MCF 10A (cell line): Measurements from ENCODE around the gene CERS3. TPM values are rescaled to one million over a fixed set of nuclear protein-coding genes. Genes with fewer than 3 reads are reported as not detected.

Experiments
- BruUV-seq: library from RNA; stranded (reverse); fragments of 400-500 nt; replicated peaks from 2 replicates; lab custom pipeline; 2021; lab: Mats Ljungman, UMichigan
- CTCF ChIA-PET: fragments of 300-600 bp; sonication (Branson Sonifier 250); formaldehyde crosslinking; extraction: SDS; loops from one replicate; lab custom pipeline; 2021; ENCODE audit warnings: antibody characterized with exemption, inconsistent platforms; lab: Yijun Ruan, JAX
- POLR2A ChIA-PET: fragments of 300-600, 350-650 bp; sonication (Branson Sonifier 250); formaldehyde crosslinking; extraction: SDS; loops from one replicate; lab custom pipeline; 2020; ENCODE audit warnings: antibody characterized with exemption, inconsistent platforms; lab: Yijun Ruan, JAX
- DNase-seq: peaks from one replicate; pipeline ENCODE4 v3.0.0-alpha.2; 2018; ENCODE audit not compliant: unreplicated experiment
- H3K27ac Mint-ChIP-seq: one replicate; pipeline ENCODE4 v1.8.0; 2022; ENCODE audit warnings: mild to moderate bottlenecking, low read depth, mixed read lengths; ENCODE audit not compliant: unreplicated experiment
- H3K27me3 Mint-ChIP-seq: one replicate; pipeline ENCODE4 v1.8.0; 2022; ENCODE audit warnings: mixed read lengths; ENCODE audit not compliant: insufficient read depth, unreplicated experiment
- H3K36me3 Mint-ChIP-seq: one replicate; pipeline ENCODE4 v1.8.0; 2022; ENCODE audit warnings: mild to moderate bottlenecking, moderate library complexity, mixed read lengths; ENCODE audit not compliant: insufficient read depth, unreplicated experiment
- H3K4me1 Mint-ChIP-seq: one replicate; pipeline ENCODE4 v1.8.0; 2022; ENCODE audit warnings: mixed read lengths; ENCODE audit not compliant: insufficient read depth, unreplicated experiment
- H3K4me3 Mint-ChIP-seq: one replicate; pipeline ENCODE4 v1.8.0; 2022; ENCODE audit warnings: mild to moderate bottlenecking, moderate library complexity, mixed read lengths; ENCODE audit not compliant: unreplicated experiment
- H3K9me3 Mint-ChIP-seq: one replicate; pipeline ENCODE4 v1.8.0; 2022; ENCODE audit warnings: mixed read lengths; ENCODE audit not compliant: unreplicated experiment
- CTCF ChIP-seq: fragments of 200-600 bp; IDR thresholded peaks from one replicate; pipeline ENCODE4 v1.8.0; 2022; ENCODE audit warnings: antibody characterized with exemption, mild to moderate bottlenecking; ENCODE audit not compliant: unreplicated experiment
- intact Hi-C: fragments of 100-400 bp; cut with micrococcal nuclease; formaldehyde crosslinking; loops from 2 replicates; pipeline ENCODE4 v1.14.1; 2022
- total RNA-seq: library from RNA; stranded (reverse); gene quantifications from 2 replicates; pipeline ENCODE4 v1.2.3, GENCODE V29; 2022

The CERS3 gene
- total RNA-seq, 1 experiment from 2014 or later: not detected

- DNase-seq: no peak
- no peaks in the 10 kb centered on the region for H3K9me3 Mint-ChIP-seq
- no peaks in the 10 kb centered on the region for H3K4me1 Mint-ChIP-seq
- CTCF ChIA-PET: interaction anchor here (0.7 to 1.4 kb wide), 2 partner anchors 18 to 463 kb away, joined by 3 read pairs; no protein-coding TSS in a partner anchor
- H3K27me3 Mint-ChIP-seq: peaks cover 19% of the 10 kb centered on the region
- H3K27ac Mint-ChIP-seq: no peak overlapping the region
- TF ChIP-seq CTCF: no peak
- POLR2A ChIA-PET: no interaction called here
- intact Hi-C loops: no loop called here
- no TSS peak for BruUV-seq
- H3K4me3 Mint-ChIP-seq: no peak overlapping the region
- H3K36me3 Mint-ChIP-seq: no peaks in the 10 kb centered on the region
Observed at GRCh38 chr15:100373942-100374341, 154.8 kb downstream of the CERS3 start.

- intact Hi-C loops: no loop called here
- Mint-ChIP-seq H3K9me3 (no peaks in the 10 kb centered on the region), H3K36me3 (no peaks in the 10 kb centered on the region), H3K27me3 (peaks cover 19% of the 10 kb centered on the region), H3K4me1 (no peaks in the 10 kb centered on the region), H3K4me3 (no peak overlapping the region), H3K27ac (no peak overlapping the region)
- no peak for DNase-seq
- CTCF ChIA-PET: interaction anchor here (0.7 to 1.2 kb wide), 2 partner anchors 10 to 463 kb away, joined by 3 read pairs; no protein-coding TSS in a partner anchor
- BruUV-seq: no TSS peak
- no peak for TF ChIP-seq CTCF
- POLR2A ChIA-PET: no interaction called here
Observed at GRCh38 chr15:100373120-100373896, 155.4 kb downstream of the CERS3 start.

DNA sequence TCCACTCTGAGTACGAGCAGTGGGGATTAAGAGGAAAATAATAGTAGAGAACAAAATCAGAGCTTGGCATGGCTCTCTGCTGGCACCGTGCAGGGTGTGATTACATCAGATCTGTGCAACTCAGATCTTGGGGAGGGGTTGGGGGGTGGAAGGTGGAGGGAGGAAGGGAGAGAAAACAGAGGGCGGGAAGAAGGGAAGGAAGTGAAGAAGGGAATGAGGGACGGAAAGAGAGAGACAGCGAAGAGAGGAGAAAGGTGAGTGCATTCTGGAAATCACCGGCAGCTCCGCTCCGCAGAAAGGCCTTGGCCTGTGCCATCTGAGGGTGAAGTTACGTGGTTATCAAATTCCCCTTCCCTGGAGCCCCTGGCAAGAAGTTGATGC, 156.0 kb downstream of the CERS3 start:
- no TSS peak for BruUV-seq
- Mint-ChIP-seq H3K36me3 (no peaks in the 10 kb centered on the region), H3K4me1 (no peaks in the 10 kb centered on the region), H3K9me3 (no peaks in the 10 kb centered on the region), H3K4me3 (no peak overlapping the region), H3K27ac (no peak overlapping the region), H3K27me3 (peaks cover 19% of the 10 kb centered on the region)
- DNase-seq: no peak
- ChIA-PET CTCF (interaction anchor here (1.2 kb wide), 1 partner anchor 11 kb away, joined by 3 read pairs; no protein-coding TSS in a partner anchor), POLR2A (interaction anchor here (0.7 kb wide), 1 partner anchor 23 kb away, joined by 3 read pairs; no protein-coding TSS in a partner anchor)
- intact Hi-C loops: no loop called here
- TF ChIP-seq CTCF: no peak

DNA sequence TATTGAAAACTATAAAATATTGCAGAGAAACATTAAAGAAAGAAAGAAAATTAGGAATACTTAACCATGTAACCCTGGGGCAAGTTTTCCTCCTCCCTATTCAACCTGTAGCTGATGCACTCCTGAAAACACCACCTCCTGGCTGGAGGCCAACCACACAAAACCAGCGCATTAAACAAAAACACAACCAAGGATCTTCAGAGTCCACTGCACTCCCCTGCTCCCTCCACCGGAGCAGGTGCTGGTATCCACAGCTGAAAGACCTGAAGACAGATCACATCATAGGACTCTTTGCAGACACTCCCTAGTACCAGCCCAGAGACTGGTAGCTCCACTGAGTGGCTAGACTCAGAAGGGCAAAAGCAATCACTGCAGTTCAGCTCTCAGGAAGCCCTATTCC, 173.4 kb downstream of the CERS3 start:
- Mint-ChIP-seq H3K27ac (no peak overlapping the region), H3K27me3 (peaks cover 26% of the 10 kb centered on the region), H3K4me3 (no peak overlapping the region), H3K4me1 (peaks cover 5% of the 10 kb centered on the region), H3K9me3 (no peaks in the 10 kb centered on the region), H3K36me3 (no peaks in the 10 kb centered on the region)
- no peak for DNase-seq
- TF ChIP-seq CTCF: no peak
- ChIA-PET POLR2A (no interaction called here), CTCF (interaction anchor here (1.2 kb wide), 2 partner anchors 16 to 19 kb away, joined by 3 to 4 read pairs; no protein-coding TSS in a partner anchor)
- intact Hi-C loops: no loop called here
- no TSS peak for BruUV-seq
